Measurements from ENCODE around the gene PCNX2. TPM values are rescaled to one million over a fixed set of nuclear protein-coding genes. Genes with fewer than 3 reads are reported as not detected.

Gene PCNX2
- total and polyA plus RNA-seq, 2 experiments from 2014 or later, result 42.9 to 88.3 TPM

- no peak for TF ChIP-seq ZNF462 (CRISPR knock-in tag; IDR thresholded peaks at IDR 0.05)
- no peak for TF ChIP-seq POLR2AphosphoS5 (IDR thresholded peaks at IDR 0.05; ENCODE audit: low read depth)
- TF ChIP-seq NANOG (IDR thresholded peaks at IDR 0.05; ENCODE audit: borderline replicate concordance), result no peak
- no peak for TF ChIP-seq CREB1 (CRISPR knock-in tag; IDR thresholded peaks at IDR 0.05; ENCODE audit: low read depth)
- no peak for TF ChIP-seq STAT1 (IDR thresholded peaks at IDR 0.05; ENCODE audit: unreplicated experiment)
These were observed 183.8 kb downstream of the PCNX2 start (continued) for GRCh38 chr1:233111731-233112130.

- H3K27ac Mint-ChIP-seq, result peak overlapping the region; percentile 59
- H3K4me1 ChIP-seq (ENCODE audit: insufficient read depth), result peaks cover 19% of the 10 kb centered on the region
- no peaks in the 10 kb centered on the region for H4K20me1 ChIP-seq (replicated peaks; ENCODE audit: insufficient read depth)
- no peak overlapping the region; the same call in 1 of the 2 replicates for H3K27ac ChIP-seq (ENCODE audit: low read depth)
- ATAC-seq (no peak), DNase-seq (ENCODE audit: low spot score) (no peak)
- peaks cover 7% of the 10 kb centered on the region for H3K27me3 Mint-ChIP-seq (ENCODE audit: insufficient read depth, low read depth, poor library complexity)
- peaks cover 10% of the 10 kb centered on the region; the same call in 1 of the 2 replicates for H3K36me3 ChIP-seq (ENCODE audit: insufficient read depth)
- H3K79me2 ChIP-seq (replicated peaks; ENCODE audit: insufficient read depth), result 0 out of 2 replicates have a peak, but pooled peaks cover 3% of the 10 kb centered on the region
- no peak overlapping the region for H3K4me2 ChIP-seq
- H3K9me3 Mint-ChIP-seq, result no peaks in the 10 kb centered on the region
- H3K4me3 ChIP-seq, result no peak overlapping the region
- H3K36me3 Mint-ChIP-seq (ENCODE audit: low read depth), result peaks cover 53% of the 10 kb centered on the region
- H3F3A ChIP-seq (replicated peaks; ENCODE audit: low read depth), result peaks cover 2% of the 10 kb centered on the region; the same call in 1 of the 2 replicates
- no peak overlapping the region for H3K4me3 Mint-ChIP-seq
- no peaks in the 10 kb centered on the region for H3K27me3 ChIP-seq (ENCODE audit: insufficient read depth)
- peaks cover 40% of the 10 kb centered on the region for H3K4me1 Mint-ChIP-seq
- no peak overlapping the region for H2AFZ ChIP-seq
- H3K9me2 ChIP-seq (ENCODE audit: insufficient read depth), result no peaks in the 10 kb centered on the region
- TF ChIP-seq EZH2phosphoT487 (IDR thresholded peaks at IDR 0.05; ENCODE audit: unreplicated experiment) (no peak), REST (IDR thresholded peaks at IDR 0.05; ENCODE audit: unreplicated experiment) (no peak), ZNF114 (CRISPR knock-in tag; IDR thresholded peaks at IDR 0.05) (no peak), JUNB (IDR thresholded peaks at IDR 0.05; ENCODE audit: unreplicated experiment) (no peak)
These were observed 186.4 kb downstream of the PCNX2 start for GRCh38 chr1:233109096-233109495.
